Stimulated activated memory B cell treated with anti-CD40 and anti-IgM and Interleukin-4, amounts not matched to agents 10 μg/mL and 1 μg/mL and 100 μg/mL, for 72 hours (primary cell): ENCODE results near the gene SIDT1.

Experiments
- ATAC-seq: fragments of 150-1000 bp; cut with Tn5 transposase; 2 replicates; pipeline ENCODE4 v1.10.0; 2021
- H3K27ac Mint-ChIP-seq: one replicate; pipeline ENCODE4 v1.8.0; 2022; ENCODE audit warnings: mild to moderate bottlenecking, mixed read lengths
- H3K27me3 Mint-ChIP-seq: one replicate; pipeline ENCODE4 v1.8.0; 2022; ENCODE audit warnings: mixed read lengths
- H3K36me3 Mint-ChIP-seq: one replicate; pipeline ENCODE4 v1.8.0; 2022; ENCODE audit warnings: mixed read lengths
- H3K4me1 Mint-ChIP-seq: one replicate; pipeline ENCODE4 v1.8.0; 2022; ENCODE audit warnings: mixed read lengths
- H3K4me3 Mint-ChIP-seq: one replicate; pipeline ENCODE4 v1.8.0; 2022; ENCODE audit warnings: mild to moderate bottlenecking, moderate library complexity, mixed read lengths
- H3K9me3 Mint-ChIP-seq: one replicate; pipeline ENCODE4 v1.8.0; 2022; ENCODE audit warnings: mixed read lengths

The SIDT1 gene

DNA sequence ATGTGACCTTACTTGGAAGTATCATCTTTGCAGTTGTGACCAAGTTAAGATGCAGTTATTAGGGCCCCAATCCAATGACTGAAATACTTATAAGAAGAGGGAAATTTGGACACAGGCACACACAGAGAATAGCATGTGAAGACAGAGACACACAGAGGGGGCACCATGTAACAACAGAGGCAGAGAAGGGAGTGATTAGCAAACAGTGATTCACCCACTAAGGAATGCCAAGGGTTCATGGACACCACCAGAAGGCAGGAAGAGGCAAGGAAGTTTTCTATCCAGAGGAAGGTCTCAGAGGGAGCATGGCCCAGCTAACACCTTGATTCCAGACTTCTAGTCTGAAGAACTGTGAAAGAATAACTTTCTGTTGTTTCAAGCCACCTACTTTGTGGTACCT, 25.0 kb downstream of the SIDT1 start:
- peak overlapping the region; percentile 12 for H3K27ac Mint-ChIP-seq
- H3K27me3 Mint-ChIP-seq, result no peaks in the 10 kb centered on the region
- H3K4me3 Mint-ChIP-seq, result no peak overlapping the region

DNA sequence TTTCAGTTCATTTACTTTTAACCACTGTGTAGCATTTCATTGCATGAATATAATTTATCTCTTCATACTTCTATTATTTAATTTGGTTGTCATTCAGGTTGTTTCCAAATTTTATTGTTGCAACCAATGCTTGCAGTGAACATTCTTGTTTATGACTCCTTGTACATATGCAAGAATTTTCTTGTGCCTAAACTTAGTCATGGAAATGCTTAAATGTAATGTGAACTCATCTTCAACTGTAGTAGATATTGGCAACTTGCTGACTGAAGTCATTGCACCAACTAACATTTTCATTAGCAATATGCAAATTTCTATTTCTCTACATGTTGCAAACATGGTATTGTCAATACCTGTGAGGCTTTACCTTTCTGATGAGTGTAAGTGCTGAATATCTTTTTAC, 26.7 kb downstream of the SIDT1 start:
- no peaks in the 10 kb centered on the region for H3K27me3 Mint-ChIP-seq
- no peak overlapping the region for H3K27ac Mint-ChIP-seq
- no peaks in the 10 kb centered on the region for H3K9me3 Mint-ChIP-seq
- H3K4me1 Mint-ChIP-seq, result peaks cover 28% of the 10 kb centered on the region
- no peak overlapping the region for H3K4me3 Mint-ChIP-seq
- no peak for ATAC-seq
- H3K36me3 Mint-ChIP-seq, result peaks cover 28% of the 10 kb centered on the region

More for the DNA sequence above, 25.0 kb downstream of the SIDT1 start:
- peaks cover 33% of the 10 kb centered on the region for H3K4me1 Mint-ChIP-seq
- no peaks in the 10 kb centered on the region for H3K9me3 Mint-ChIP-seq
- H3K36me3 Mint-ChIP-seq, result peaks cover 20% of the 10 kb centered on the region
- no peak for ATAC-seq

DNA sequence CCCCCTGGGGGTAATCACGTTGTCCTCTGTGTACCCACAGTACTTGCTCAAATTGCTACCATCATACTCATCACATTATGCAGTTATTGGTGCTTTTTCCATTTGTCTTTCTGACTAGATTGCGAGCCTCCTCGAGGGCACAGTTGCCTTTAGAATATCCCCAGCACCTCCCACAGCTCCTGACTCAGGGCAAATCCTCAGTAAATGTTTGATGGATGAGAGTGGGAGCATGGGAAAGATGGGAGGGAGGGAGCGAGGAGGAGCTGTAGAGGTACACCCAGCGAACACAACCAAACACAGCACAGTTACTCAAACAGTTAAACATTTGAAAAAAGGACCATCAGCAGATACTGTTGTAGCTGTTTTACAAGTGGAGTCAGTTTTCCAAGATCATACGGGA, 27.9 kb downstream of the SIDT1 start:
- peaks cover 21% of the 10 kb centered on the region for H3K4me1 Mint-ChIP-seq
- no peak overlapping the region for H3K27ac Mint-ChIP-seq
- H3K4me3 Mint-ChIP-seq, result no peak overlapping the region
- no peaks in the 10 kb centered on the region for H3K27me3 Mint-ChIP-seq
- peaks cover 23% of the 10 kb centered on the region for H3K36me3 Mint-ChIP-seq
- ATAC-seq, result no peak
- H3K9me3 Mint-ChIP-seq, result no peaks in the 10 kb centered on the region

DNA sequence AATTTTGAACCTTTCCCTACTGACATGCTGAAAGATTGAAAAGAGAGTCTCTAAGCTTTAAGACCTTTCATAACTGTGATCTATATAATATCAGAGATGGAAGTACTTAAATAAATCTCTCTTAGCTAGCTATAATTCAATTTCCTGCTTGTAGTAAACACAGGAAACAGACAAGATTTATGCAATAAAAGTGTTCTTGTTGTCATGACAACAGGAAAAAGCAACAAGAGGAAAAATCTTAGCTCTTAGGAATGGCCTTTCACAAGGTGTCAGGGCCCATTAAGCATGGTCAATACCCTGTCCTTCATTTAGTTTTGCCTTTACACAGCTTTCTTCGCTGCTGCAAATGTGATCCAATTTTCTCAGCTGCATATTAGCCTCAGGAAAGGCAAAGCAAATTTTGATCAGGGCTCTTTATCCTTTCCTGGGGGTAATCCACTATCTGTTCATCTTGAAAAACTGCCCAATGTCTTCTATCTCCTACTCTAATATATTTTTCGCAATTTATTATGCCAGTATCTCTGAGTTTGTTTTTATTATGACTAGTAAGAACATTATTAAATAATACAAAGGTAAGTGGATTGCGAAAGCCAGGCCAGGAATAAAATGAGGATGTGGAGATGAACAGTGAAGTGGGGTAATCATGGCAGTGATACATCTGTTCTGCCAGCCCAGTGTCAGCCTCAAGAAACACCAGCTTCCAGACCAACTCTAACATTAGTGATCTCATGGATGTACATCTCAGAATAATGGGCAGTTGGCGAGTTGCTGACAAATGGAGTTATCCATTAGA, 28.7 kb downstream of the SIDT1 start:
- no peak for ATAC-seq
- H3K27ac Mint-ChIP-seq, result no peak overlapping the region
- peaks cover 21% of the 10 kb centered on the region for H3K4me1 Mint-ChIP-seq
- H3K9me3 Mint-ChIP-seq, result no peaks in the 10 kb centered on the region
- no peaks in the 10 kb centered on the region for H3K27me3 Mint-ChIP-seq
- H3K36me3 Mint-ChIP-seq, result peaks cover 23% of the 10 kb centered on the region
- no peak overlapping the region for H3K4me3 Mint-ChIP-seq

DNA sequence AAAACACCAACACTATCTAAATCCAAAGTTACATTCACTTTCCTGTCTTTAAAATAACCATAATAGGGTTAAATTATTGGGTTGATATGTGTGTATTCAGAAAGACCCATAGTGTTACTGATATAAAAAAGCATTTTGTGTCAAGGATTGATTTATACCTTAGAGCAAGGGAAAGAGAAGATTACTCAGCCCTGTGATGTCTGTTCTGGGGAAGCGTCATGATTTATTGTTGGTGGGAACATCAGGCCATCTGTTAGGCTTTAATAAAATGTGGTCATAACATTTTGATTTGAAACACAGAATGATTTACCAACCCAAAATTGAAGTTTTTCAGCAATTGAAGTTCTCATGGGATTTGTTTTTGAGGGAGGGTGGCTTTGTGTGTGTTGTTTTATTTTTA, 33.2 kb downstream of the SIDT1 start:
- no peak for ATAC-seq
- H3K4me3 Mint-ChIP-seq, result no peak overlapping the region
- H3K36me3 Mint-ChIP-seq, result peaks cover 23% of the 10 kb centered on the region
- peak overlapping the region; percentile 44 for H3K27ac Mint-ChIP-seq
- H3K4me1 Mint-ChIP-seq, result no peaks in the 10 kb centered on the region
- no peaks in the 10 kb centered on the region for H3K9me3 Mint-ChIP-seq
- no peaks in the 10 kb centered on the region for H3K27me3 Mint-ChIP-seq

DNA sequence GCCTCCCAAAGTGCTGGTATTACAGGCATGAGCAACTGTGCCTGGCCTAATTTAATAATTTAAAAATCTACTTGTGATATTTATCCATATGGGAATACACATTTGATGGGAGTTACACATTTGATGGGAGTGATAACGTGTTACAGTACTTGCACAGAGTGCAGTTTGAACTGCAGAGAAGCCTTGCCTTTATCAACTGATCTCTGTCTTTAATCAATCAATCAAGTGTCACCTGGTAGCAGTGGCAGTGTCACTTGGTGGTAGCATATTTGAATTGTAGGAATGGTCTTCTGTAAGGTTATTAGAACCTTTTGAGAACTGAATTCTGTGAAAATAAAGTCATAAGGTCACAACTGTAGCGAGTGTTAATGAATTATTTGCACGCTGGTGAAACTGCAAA, 37.8 kb downstream of the SIDT1 start:
- Mint-ChIP-seq H3K4me1 (peaks cover 5% of the 10 kb centered on the region), H3K4me3 (no peak overlapping the region), H3K9me3 (no peaks in the 10 kb centered on the region), H3K36me3 (peaks cover 7% of the 10 kb centered on the region), H3K27me3 (no peaks in the 10 kb centered on the region), H3K27ac (no peak overlapping the region)
- ATAC-seq, result no peak

DNA sequence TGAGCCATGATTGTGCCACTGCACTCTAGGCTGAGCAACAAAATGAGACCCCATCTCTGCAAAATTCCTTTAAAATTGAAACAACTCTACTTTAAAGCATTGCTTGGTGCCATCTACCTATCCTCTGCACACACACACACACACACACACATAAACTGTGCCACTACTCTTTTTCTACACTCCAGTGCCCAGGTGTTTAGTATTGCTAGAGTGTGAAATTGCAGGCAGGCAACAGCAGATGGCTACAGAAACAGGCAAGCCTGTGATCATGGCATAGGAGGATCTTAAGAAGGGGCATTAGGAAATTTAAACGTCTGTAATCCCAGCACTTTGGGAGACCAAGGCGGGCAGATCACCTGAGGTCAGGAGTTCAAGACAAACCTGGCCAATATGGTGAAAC, 39.0 kb downstream of the SIDT1 start:
- Mint-ChIP-seq H3K4me3 (no peak overlapping the region), H3K27me3 (no peaks in the 10 kb centered on the region), H3K4me1 (peaks cover 5% of the 10 kb centered on the region), H3K27ac (peak overlapping the region; percentile 41), H3K9me3 (no peaks in the 10 kb centered on the region), H3K36me3 (peaks cover 7% of the 10 kb centered on the region)
- ATAC-seq, result no peak

DNA sequence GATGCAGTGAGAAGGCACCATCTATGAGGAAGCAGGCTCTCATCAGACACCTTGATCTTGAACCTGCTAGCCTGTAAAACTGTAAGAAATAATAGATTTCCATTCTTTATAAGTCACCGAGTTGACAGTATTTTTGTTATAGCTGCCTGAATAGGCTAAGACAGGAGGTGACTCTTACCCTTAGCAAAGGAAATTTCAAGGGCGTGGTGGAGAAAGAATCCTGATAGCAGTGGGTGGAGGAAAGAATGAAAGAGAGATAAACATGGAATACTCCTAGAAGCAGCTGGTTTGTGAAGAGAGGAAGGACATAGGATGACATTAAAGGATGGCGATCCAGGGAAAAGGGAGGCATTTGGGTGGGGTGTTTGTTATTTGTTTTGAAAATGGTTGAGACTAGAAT, 41.4 kb downstream of the SIDT1 start:
- no peak for ATAC-seq
- Mint-ChIP-seq H3K9me3 (no peaks in the 10 kb centered on the region), H3K27ac (peak overlapping the region; percentile 41), H3K27me3 (no peaks in the 10 kb centered on the region), H3K4me3 (no peak overlapping the region), H3K36me3 (peaks cover 7% of the 10 kb centered on the region), H3K4me1 (peaks cover 5% of the 10 kb centered on the region)

DNA sequence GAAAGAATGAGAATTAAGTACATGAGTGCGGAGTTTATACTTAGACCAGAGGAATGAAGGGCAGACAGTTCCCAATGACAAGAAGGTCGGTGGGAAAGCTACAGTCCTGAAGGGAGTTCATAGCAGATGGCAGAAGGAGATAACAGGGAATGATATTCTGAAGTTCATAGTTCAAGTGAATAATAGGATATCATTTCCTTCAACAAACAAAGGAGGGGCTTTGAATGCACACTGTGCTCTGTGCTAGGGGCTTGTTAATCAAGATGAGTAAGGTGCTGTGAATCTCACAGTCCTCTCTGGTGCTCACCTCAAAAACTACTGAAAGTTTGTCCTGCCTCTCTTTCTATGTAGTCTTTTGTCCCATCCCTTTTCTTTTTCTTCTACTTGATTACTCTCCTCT, 41.9 kb downstream of the SIDT1 start:
- Mint-ChIP-seq H3K4me3 (no peak overlapping the region), H3K27me3 (no peaks in the 10 kb centered on the region), H3K4me1 (peaks cover 5% of the 10 kb centered on the region), H3K9me3 (no peaks in the 10 kb centered on the region), H3K27ac (peak overlapping the region; percentile 41), H3K36me3 (peaks cover 7% of the 10 kb centered on the region)
- ATAC-seq, result no peak

DNA sequence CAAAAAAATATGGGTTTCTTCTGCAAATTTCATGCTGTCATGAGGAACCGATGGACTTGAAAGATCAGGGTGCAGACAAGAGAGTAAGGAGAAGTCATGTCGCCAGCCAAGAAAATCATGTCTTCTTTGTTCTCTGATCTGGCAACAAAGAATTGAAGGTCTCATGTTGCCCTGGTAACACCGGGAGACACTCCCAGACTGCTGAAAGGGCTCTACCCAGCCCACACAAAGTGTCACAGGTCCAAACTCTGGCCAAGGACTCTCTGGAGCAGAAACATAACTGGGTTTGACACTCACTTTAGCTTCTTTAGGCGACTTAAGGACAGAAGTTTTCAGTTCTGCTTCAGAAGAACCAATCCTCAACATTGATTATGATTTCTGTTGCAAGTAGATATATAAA, 42.9 kb downstream of the SIDT1 start:
- no peak overlapping the region for H3K4me3 Mint-ChIP-seq
- H3K27ac Mint-ChIP-seq, result peak overlapping the region; percentile 41
- H3K4me1 Mint-ChIP-seq, result peaks cover 5% of the 10 kb centered on the region
- H3K27me3 Mint-ChIP-seq, result no peaks in the 10 kb centered on the region
- H3K9me3 Mint-ChIP-seq, result no peaks in the 10 kb centered on the region
- no peak for ATAC-seq
- peaks cover 7% of the 10 kb centered on the region for H3K36me3 Mint-ChIP-seq

DNA sequence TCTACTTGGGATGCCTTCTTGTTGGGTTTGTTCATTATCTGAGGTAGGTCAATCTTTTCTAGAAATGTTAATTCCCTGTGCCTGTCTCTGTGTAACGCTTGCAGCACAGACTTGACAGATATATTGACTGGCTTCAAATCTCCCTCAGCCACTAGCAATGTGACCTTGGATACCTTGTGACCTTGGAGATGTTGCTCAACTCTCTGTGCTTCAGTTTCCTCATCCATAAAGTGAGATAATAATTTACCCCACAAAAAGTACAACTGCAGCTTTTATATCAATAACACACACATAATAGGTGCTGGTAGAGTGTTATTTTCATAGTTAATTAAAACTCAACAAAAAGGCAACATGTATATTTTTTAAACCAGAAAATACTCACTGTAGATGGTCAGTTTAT, 52.9 kb downstream of the SIDT1 start:
- no peaks in the 10 kb centered on the region for H3K27me3 Mint-ChIP-seq
- no peak for ATAC-seq
- no peak overlapping the region for H3K4me3 Mint-ChIP-seq
- no peaks in the 10 kb centered on the region for H3K4me1 Mint-ChIP-seq
- no peaks in the 10 kb centered on the region for H3K9me3 Mint-ChIP-seq
- H3K27ac Mint-ChIP-seq, result no peak overlapping the region
- H3K36me3 Mint-ChIP-seq, result peaks cover 47% of the 10 kb centered on the region

DNA sequence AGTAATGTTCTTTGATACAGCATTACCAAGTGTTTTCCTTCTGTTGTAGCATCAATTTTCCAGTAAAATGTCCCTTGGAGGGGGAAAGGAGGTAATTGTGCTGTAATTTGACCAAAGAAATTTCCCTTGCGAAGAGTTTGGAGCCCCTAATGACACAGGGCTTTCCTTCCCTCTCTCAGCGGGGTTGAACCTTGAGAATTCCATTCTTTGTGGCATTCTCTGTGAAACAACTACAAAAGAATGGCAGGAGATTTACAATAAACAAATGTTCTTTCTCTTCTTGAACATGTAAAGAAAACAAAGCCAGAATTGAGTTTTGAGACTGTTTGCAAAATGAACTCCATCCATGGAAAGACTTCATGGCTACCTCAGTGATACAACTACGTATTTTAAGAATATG, 53.4 kb downstream of the SIDT1 start:
- peaks cover 49% of the 10 kb centered on the region for H3K36me3 Mint-ChIP-seq
- H3K9me3 Mint-ChIP-seq, result no peaks in the 10 kb centered on the region
- H3K4me1 Mint-ChIP-seq, result no peaks in the 10 kb centered on the region
- H3K27me3 Mint-ChIP-seq, result no peaks in the 10 kb centered on the region
- no peak overlapping the region for H3K4me3 Mint-ChIP-seq
- no peak for ATAC-seq
- no peak overlapping the region for H3K27ac Mint-ChIP-seq

DNA sequence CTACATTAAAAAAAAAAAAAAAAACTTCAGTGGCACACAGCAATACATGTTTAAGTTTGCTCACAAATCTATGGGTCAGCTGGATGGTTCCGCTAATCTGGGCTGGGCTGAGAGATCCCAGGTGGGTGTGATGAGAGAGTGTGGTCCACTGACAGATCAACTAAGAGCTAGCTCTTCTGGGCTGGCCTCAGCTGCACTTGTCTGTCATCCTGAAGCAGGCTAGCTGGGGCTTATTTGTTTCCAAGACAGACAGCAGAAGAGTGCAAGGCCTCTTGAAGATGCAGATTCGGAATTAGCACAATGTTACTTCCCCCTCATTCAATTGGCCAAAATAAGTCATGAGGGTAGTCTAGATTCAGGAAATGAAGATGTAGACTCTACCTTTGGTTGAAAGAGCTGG, 56.5 kb downstream of the SIDT1 start:
- H3K36me3 Mint-ChIP-seq, result peaks cover 66% of the 10 kb centered on the region
- no peak for ATAC-seq
- H3K4me3 Mint-ChIP-seq, result no peak overlapping the region
- H3K27me3 Mint-ChIP-seq, result no peaks in the 10 kb centered on the region
- no peaks in the 10 kb centered on the region for H3K9me3 Mint-ChIP-seq
- H3K27ac Mint-ChIP-seq, result no peak overlapping the region
- H3K4me1 Mint-ChIP-seq, result no peaks in the 10 kb centered on the region

DNA sequence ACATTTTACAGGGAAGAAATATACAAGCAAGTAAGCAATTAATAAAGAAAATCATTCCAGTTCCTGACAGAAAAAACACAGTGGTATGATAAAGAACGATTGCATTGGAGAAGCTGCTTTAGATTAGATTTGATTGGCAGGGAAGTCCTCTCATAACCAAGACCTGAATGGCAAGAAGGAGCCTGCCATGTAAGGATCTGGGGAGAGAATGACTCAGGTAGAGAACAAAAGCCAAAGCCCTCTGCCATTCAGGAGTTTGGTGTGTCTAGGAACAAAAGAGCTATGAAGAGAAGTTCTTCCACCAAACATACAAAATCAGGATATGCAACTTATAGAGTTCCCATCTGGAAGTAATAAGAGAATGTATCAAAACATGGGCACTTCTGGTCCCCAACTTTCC, 57.6 kb downstream of the SIDT1 start:
- no peaks in the 10 kb centered on the region for H3K4me1 Mint-ChIP-seq
- H3K27ac Mint-ChIP-seq, result no peak overlapping the region
- H3K27me3 Mint-ChIP-seq, result no peaks in the 10 kb centered on the region
- H3K9me3 Mint-ChIP-seq, result no peaks in the 10 kb centered on the region
- ATAC-seq, result no peak
- peaks cover 68% of the 10 kb centered on the region for H3K36me3 Mint-ChIP-seq
- no peak overlapping the region for H3K4me3 Mint-ChIP-seq

DNA sequence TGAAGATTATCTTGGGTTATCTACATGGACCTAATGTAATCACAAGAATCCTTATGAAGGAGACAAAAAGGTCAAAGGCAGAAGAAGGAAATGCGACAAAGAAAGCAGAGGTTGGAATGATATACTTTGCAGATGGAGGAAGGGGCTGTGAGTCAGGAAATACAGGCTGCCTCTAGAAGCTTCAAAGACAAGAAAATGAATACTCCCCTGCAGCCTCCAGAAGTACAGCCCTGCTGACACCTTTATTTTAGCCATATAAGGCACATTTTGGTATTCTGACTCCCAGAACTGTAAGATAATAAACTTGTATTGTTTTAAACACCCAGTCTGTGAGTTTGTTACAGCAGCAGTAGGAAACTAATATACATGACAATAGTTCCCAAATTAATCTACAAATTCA, 58.6 kb downstream of the SIDT1 start:
- Mint-ChIP-seq H3K4me3 (no peak overlapping the region), H3K27ac (no peak overlapping the region), H3K27me3 (no peaks in the 10 kb centered on the region), H3K4me1 (no peaks in the 10 kb centered on the region), H3K36me3 (peaks cover 65% of the 10 kb centered on the region), H3K9me3 (no peaks in the 10 kb centered on the region)
- ATAC-seq, result no peak

DNA sequence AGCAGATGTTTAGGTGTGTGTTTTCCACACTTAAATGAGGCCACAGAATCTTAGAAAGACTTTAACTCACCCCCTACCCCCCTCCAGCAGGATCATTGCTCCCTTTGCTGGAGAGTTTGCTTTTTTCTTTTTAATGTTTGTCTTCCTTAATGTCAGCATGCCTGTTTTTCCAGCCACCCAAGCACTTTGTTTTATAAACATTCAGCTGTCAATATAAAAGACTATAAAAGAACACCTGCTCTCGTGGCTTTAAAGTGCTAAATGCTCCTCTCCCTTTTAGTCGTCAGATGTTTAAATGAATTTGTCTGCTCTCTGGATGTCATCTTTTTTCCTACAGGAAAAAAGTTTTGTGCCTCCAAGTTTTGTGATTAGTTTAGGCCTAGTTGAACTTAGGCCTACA, 61.7 kb downstream of the SIDT1 start:
- Mint-ChIP-seq H3K36me3 (peaks cover 53% of the 10 kb centered on the region), H3K27ac (no peak overlapping the region), H3K4me3 (no peak overlapping the region), H3K4me1 (no peaks in the 10 kb centered on the region), H3K27me3 (no peaks in the 10 kb centered on the region), H3K9me3 (no peaks in the 10 kb centered on the region)
- no peak for ATAC-seq
